ENCODE measurements around the gene CLEC1B. TPM values are rescaled to one million over a fixed set of nuclear protein-coding genes. Genes with fewer than 3 reads are reported as not detected.
"Not testable (repeated sequence)": the region's sequence is repeated elsewhere in the genome, so short reads cannot be mapped to it uniquely, and the experiment has no call there.

CLEC1B gene
- total RNA-seq, 2 experiments from 2014 or later = not detected

GRCh38 chr12:10031321-10031720, 32.4 kb upstream of the CLEC1B start:
- no peak for TF ChIP-seq CTCF (IDR thresholded peaks at IDR 0.05)
- Mint-ChIP-seq H3K4me3 (no peak overlapping the region), H3K27ac (no peak overlapping the region), H3K4me1 (ENCODE audit: low read depth) (no peaks in the 10 kb centered on the region), H3K9me3 (no peaks in the 10 kb centered on the region), H3K27me3 (no peaks in the 10 kb centered on the region), H3K36me3 (ENCODE audit: low read depth) (no peaks in the 10 kb centered on the region)
- DNase-seq = no peak
- ChIA-PET CTCF (interaction anchor here (0.7 kb wide), 1 partner anchor 108 kb away, joined by 4 read pairs; no protein-coding TSS in a partner anchor), POLR2A (no interaction called here)
- intact Hi-C loops (cut with micrococcal nuclease) = loop anchor here (5.0 kb wide), 1 partner anchor 111 kb away; no protein-coding TSS in a partner anchor
- no peak for ATAC-seq

DNA sequence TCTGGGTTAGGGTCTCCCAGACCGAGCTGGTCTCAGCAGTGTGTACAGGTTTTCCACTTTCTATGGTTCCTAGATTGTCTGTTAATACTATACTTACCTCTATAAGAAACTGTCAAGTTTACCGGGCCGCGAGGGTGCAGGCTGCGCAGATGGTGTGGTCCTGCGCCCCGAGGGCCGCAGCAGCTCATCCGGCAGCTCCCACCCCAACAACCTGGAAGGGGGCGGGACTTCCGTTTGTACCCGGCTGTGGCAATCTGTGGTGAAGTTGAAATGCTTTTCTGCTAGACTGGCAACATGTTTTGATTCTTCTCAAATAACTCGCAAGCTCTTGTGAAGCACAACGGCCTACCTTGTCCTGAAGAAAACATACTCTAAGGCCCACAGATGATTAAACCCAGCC, 31.5 kb upstream of the CLEC1B start, which contains the start of gene CLEC9A:
TSS of gene CLEC9A (plus strand) at position 237 of the 400 bp plus-strand sequence. CDS start 22,006 bp downstream, outside the sequence.
- ChIA-PET CTCF (interaction anchor here (0.7 kb wide), 1 partner anchor 109 kb away, joined by 4 read pairs; no protein-coding TSS in a partner anchor), POLR2A (no interaction called here)
- ATAC-seq (no peak), DNase-seq (no peak)
- intact Hi-C loops (cut with micrococcal nuclease) = loop anchor here (5.0 kb wide), 1 partner anchor 112 kb away; no protein-coding TSS in a partner anchor
- H3K4me1 Mint-ChIP-seq (ENCODE audit: low read depth) = no peaks in the 10 kb centered on the region
- no peak within 1 kb of the TSS for H3K27ac Mint-ChIP-seq
- no peaks in the 10 kb centered on the region for H3K27me3 Mint-ChIP-seq
- no peak within 1 kb of the TSS for H3K4me3 Mint-ChIP-seq
- H3K36me3 Mint-ChIP-seq (ENCODE audit: low read depth) = no peaks in the 10 kb centered on the region
- no peak for TF ChIP-seq CTCF (IDR thresholded peaks at IDR 0.05)
- H3K9me3 Mint-ChIP-seq = no peaks in the 10 kb centered on the region

DNA sequence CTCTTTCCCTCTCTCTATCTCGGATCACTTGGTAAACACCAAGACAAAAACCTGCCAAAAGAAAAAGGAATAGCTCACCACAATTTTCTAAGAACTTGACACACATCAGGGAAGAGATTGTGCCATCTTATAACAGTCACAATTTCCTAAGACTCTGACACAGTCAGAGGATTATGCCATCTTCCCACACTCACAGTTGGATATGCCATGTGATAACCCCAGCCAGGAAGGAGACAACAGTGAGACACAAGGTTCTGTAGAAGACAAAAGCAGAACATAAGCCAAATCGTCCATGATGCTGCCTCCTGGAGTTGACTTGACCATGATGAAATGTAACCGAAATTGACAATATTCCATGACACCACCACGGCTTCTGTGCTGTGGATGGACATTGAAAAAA, 28.8 kb upstream of the CLEC1B start:
- no peaks in the 10 kb centered on the region for H3K9me3 Mint-ChIP-seq
- intact Hi-C loops (cut with micrococcal nuclease) = no loop called here
- ATAC-seq (no peak), DNase-seq (no peak)
- POLR2A ChIA-PET = no interaction called here
- CTCF ChIA-PET = no interaction called here
- H3K36me3 Mint-ChIP-seq (ENCODE audit: low read depth) = no peaks in the 10 kb centered on the region
- H3K4me1 Mint-ChIP-seq (ENCODE audit: low read depth) = no peaks in the 10 kb centered on the region
- no peaks in the 10 kb centered on the region for H3K27me3 Mint-ChIP-seq
- H3K27ac Mint-ChIP-seq = no peak overlapping the region
- no peak overlapping the region for H3K4me3 Mint-ChIP-seq
- no peak for TF ChIP-seq CTCF (IDR thresholded peaks at IDR 0.05)

GRCh38 chr12:10027311-10027710, 28.4 kb upstream of the CLEC1B start:
- ChIA-PET POLR2A (no interaction called here), CTCF (no interaction called here)
- Mint-ChIP-seq H3K4me1 (ENCODE audit: low read depth) (no peaks in the 10 kb centered on the region), H3K36me3 (ENCODE audit: low read depth) (no peaks in the 10 kb centered on the region), H3K4me3 (no peak overlapping the region), H3K9me3 (no peaks in the 10 kb centered on the region), H3K27me3 (no peaks in the 10 kb centered on the region), H3K27ac (no peak overlapping the region)
- no peak for TF ChIP-seq CTCF (IDR thresholded peaks at IDR 0.05)
- intact Hi-C loops (cut with micrococcal nuclease) = no loop called here
- ATAC-seq (no peak), DNase-seq (no peak)

DNA sequence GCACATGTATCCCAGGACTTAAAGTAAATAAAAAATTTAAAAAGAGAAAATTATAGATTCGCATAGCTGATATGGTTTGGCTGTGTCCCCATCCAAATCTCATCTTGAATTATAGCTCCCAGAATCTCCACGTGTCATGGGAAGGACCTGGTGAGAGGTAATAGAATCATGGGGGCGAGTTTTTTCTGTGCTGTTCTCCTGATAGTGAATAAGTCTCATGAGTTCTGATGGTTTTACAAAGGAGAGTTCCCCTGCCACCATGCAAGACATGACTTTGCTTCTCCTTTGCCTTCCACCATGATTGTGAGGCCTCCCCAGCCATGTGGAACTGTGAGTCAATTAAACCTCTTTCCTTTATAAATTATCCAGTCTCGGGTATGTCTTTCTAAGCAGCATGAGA, 27.7 kb upstream of the CLEC1B start:
- CTCF ChIA-PET = interaction anchor here (1.3 kb wide), 1 partner anchor 12 kb away, joined by 3 read pairs; no protein-coding TSS in a partner anchor
- H3K27ac Mint-ChIP-seq; H3K27me3 Mint-ChIP-seq; ATAC-seq; DNase-seq; POLR2A ChIA-PET; H3K4me3 Mint-ChIP-seq; H3K4me1 Mint-ChIP-seq (ENCODE audit: low read depth); H3K36me3 Mint-ChIP-seq (ENCODE audit: low read depth); intact Hi-C loops (cut with micrococcal nuclease); H3K9me3 Mint-ChIP-seq: not testable (repeated sequence)

GRCh38 chr12:10025236-10025635, 26.3 kb upstream of the CLEC1B start:
- POLR2A ChIA-PET = no interaction called here
- ATAC-seq (no peak), DNase-seq (no peak)
- intact Hi-C loops (cut with micrococcal nuclease) = no loop called here
- no peaks in the 10 kb centered on the region for H3K9me3 Mint-ChIP-seq
- TF ChIP-seq CTCF (IDR thresholded peaks at IDR 0.05) = no peak
- H3K36me3 Mint-ChIP-seq (ENCODE audit: low read depth) = no peaks in the 10 kb centered on the region
- no peaks in the 10 kb centered on the region for H3K27me3 Mint-ChIP-seq
- CTCF ChIA-PET = no interaction called here
- H3K4me1 Mint-ChIP-seq (ENCODE audit: low read depth) = no peaks in the 10 kb centered on the region
- no peak overlapping the region for H3K4me3 Mint-ChIP-seq
- H3K27ac Mint-ChIP-seq = no peak overlapping the region

Data from activated CD8-positive, alpha-beta T cell treated with anti-CD3 and anti-CD28 coated beads for 36 hours (primary cell).